GM12874 (cell line): ENCODE results near the gene CRNN.

Experiments
- CTCF ChIP-seq: IDR thresholded peaks from 2 replicates; pipeline ENCODE4 v1.5.1; 2011; ENCODE audit warnings: low read depth, mild to moderate bottlenecking, control low read depth, low read length, moderate library complexity; ENCODE audit not compliant: insufficient read depth

The CRNN gene

GRCh38 chr1:152457071-152457470 lies 43.0 kb upstream of the CRNN start:
- TF ChIP-seq CTCF, result no peak

GRCh38 chr1:152451254-152451653 lies 37.2 kb upstream of the CRNN start:
- no peak for TF ChIP-seq CTCF

GRCh38 chr1:152449661-152450060 lies 35.6 kb upstream of the CRNN start:
- TF ChIP-seq CTCF, result no peak

GRCh38 chr1:152448496-152448895 lies 34.4 kb upstream of the CRNN start:
- no peak for TF ChIP-seq CTCF

- TF ChIP-seq CTCF, result no peak
Observed at GRCh38 chr1:152448095-152448494, 34.0 kb upstream of the CRNN start.

GRCh38 chr1:152447484-152447883 lies 33.4 kb upstream of the CRNN start:
- TF ChIP-seq CTCF, result no peak

GRCh38 chr1:152444045-152444444 lies 30.0 kb upstream of the CRNN start:
- TF ChIP-seq CTCF, result no peak

GRCh38 chr1:152442765-152443164 lies 28.7 kb upstream of the CRNN start:
- no peak for TF ChIP-seq CTCF
